Measurements from ENCODE around the gene PRR13.

DNA sequence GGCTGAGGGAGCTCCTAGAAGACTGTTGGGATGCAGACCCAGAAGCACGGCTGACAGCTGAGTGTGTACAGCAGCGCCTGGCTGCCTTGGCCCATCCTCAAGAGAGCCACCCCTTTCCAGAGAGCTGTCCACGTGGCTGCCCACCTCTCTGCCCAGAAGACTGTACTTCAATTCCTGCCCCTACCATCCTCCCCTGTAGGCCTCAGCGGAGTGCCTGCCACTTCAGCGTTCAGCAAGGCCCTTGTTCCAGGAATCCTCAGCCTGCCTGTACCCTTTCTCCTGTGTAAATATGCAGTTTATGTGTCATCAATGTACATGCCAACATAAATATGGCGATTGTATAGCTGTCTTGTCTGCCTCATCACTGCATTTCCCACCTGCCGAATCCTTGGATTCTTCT lies 10.3 kb upstream of the PRR13 start:
- no peak for TF ChIP-seq POLR2A (IDR thresholded peaks at IDR 0.05)
- TF ChIP-seq CTCF (IDR thresholded peaks at IDR 0.05), result no peak
